Ectodermal cell (in vitro differentiated cells): ENCODE data around the gene GNPNAT1.

ENCODE experiments used
- H3K27ac ChIP-seq: 2 replicates; pipeline ENCODE4 v1.7.0; 2013; ENCODE audit warnings: mild to moderate bottlenecking, low read depth, low read length; ENCODE audit not compliant: insufficient read depth, poor library complexity, severe bottlenecking
- H3K27me3 ChIP-seq: 2 replicates; pipeline ENCODE4 v1.7.0; 2013; ENCODE audit warnings: mild to moderate bottlenecking, low read length; ENCODE audit not compliant: insufficient read depth, control insufficient read depth, poor library complexity, severe bottlenecking
- H3K36me3 ChIP-seq: one replicate; pipeline ENCODE4 v1.7.0; 2013; ENCODE audit warnings: low read length; ENCODE audit not compliant: control insufficient read depth, insufficient read depth
- H3K4me1 ChIP-seq: one replicate; pipeline ENCODE4 v1.7.0; 2013; ENCODE audit warnings: low read length; ENCODE audit not compliant: control insufficient read depth, insufficient read depth
- H3K4me3 ChIP-seq: 2 replicates; pipeline ENCODE4 v1.7.0; 2013; ENCODE audit warnings: low read depth, low read length, control low read depth; ENCODE audit not compliant: insufficient read depth
- H3K9me3 ChIP-seq: 2 replicates; pipeline ENCODE4 v1.7.0; 2013; ENCODE audit warnings: mild to moderate bottlenecking, low read length, moderate library complexity; ENCODE audit not compliant: control insufficient read depth
- WGBS, 2 experiments: methylation state at CpG; one replicate each; pipeline ENCODE4 v1.1.7; 2013; ENCODE audit warnings: missing lambda C conversion rate in 2 of 2; 5-methylcytosine and 5-hydroxymethylcytosine counted together

The GNPNAT1 gene

GRCh38 chr14:52790756-52791222 is 618 bp downstream of the GNPNAT1 start:
- H3K4me1 ChIP-seq: peaks cover 7% of the 10 kb centered on the region
- H3K36me3 ChIP-seq: no peaks in the 10 kb centered on the region
- WGBS, 2 experiments: 0 to 2% methylated on average over 23 to 25 of the region's 26 CpGs
- peak overlapping the region; percentile 79 for H3K4me3 ChIP-seq
- no peaks in the 10 kb centered on the region for H3K9me3 ChIP-seq
- H3K27ac ChIP-seq: peak overlapping the region; percentile 73
- H3K27me3 ChIP-seq: no peaks in the 10 kb centered on the region

GRCh38 chr14:52790011-52790755 is 1.2 kb downstream of the GNPNAT1 start:
- whole genome bisulfite sequencing, 2 experiments: 23 to 27% methylated on average over 13 to 14 of the region's 18 CpGs
- Histone ChIP-seq H3K9me3 (no peaks in the 10 kb centered on the region), H3K4me1 (peaks cover 7% of the 10 kb centered on the region), H3K27ac (no peak overlapping the region), H3K4me3 (peak overlapping the region; percentile 79), H3K27me3 (no peaks in the 10 kb centered on the region), H3K36me3 (no peaks in the 10 kb centered on the region)

GRCh38 chr14:52789118-52789517 is 2.3 kb downstream of the GNPNAT1 start:
- Histone ChIP-seq H3K36me3 (no peaks in the 10 kb centered on the region), H3K4me3 (no peak overlapping the region), H3K27me3 (no peaks in the 10 kb centered on the region), H3K9me3 (no peaks in the 10 kb centered on the region), H3K4me1 (peaks cover 7% of the 10 kb centered on the region), H3K27ac (no peak overlapping the region)
- 73 to 80% methylated on average over 2 of the region's 2 CpGs for WGBS, 2 experiments

- no peaks in the 10 kb centered on the region for H3K9me3 ChIP-seq
- H3K36me3 ChIP-seq: no peaks in the 10 kb centered on the region
- no peaks in the 10 kb centered on the region for H3K27me3 ChIP-seq
- no peak overlapping the region for H3K27ac ChIP-seq
- no peak overlapping the region for H3K4me3 ChIP-seq
- peaks cover 7% of the 10 kb centered on the region for H3K4me1 ChIP-seq
Observed at GRCh38 chr14:52786887-52787286, 4.5 kb downstream of the GNPNAT1 start.

- no peaks in the 10 kb centered on the region for H3K27me3 ChIP-seq
- no peak overlapping the region for H3K27ac ChIP-seq
- 100% methylated on average over 1 of the region's 1 CpG; no CpG with 5 or more reads in 1 of the 2 experiments for WGBS, 2 experiments
- no peaks in the 10 kb centered on the region for H3K9me3 ChIP-seq
- H3K4me3 ChIP-seq: no peak overlapping the region
- no peaks in the 10 kb centered on the region for H3K4me1 ChIP-seq
- H3K36me3 ChIP-seq: peaks cover 3% of the 10 kb centered on the region
Observed at GRCh38 chr14:52783206-52783605, 8.2 kb downstream of the GNPNAT1 start.

GRCh38 chr14:52781629-52782028 is 9.8 kb downstream of the GNPNAT1 start:
- whole genome bisulfite sequencing, 2 experiments: 100% methylated on average over 1 of the region's 1 CpG
- Histone ChIP-seq H3K36me3 (peaks cover 3% of the 10 kb centered on the region), H3K9me3 (no peaks in the 10 kb centered on the region), H3K27ac (no peak overlapping the region), H3K27me3 (no peaks in the 10 kb centered on the region), H3K4me3 (no peak overlapping the region), H3K4me1 (no peaks in the 10 kb centered on the region)

- WGBS, 2 experiments: 100% methylated on average over 1 of the region's 1 CpG; no CpG with 5 or more reads in 1 of the 2 experiments
- Histone ChIP-seq H3K4me1 (no peaks in the 10 kb centered on the region), H3K4me3 (no peak overlapping the region), H3K27ac (no peak overlapping the region), H3K36me3 (peaks cover 3% of the 10 kb centered on the region), H3K27me3 (no peaks in the 10 kb centered on the region), H3K9me3 (no peaks in the 10 kb centered on the region)
Observed at GRCh38 chr14:52780893-52781292, 10.5 kb downstream of the GNPNAT1 start.

GRCh38 chr14:52778702-52779101 is 12.7 kb downstream of the GNPNAT1 start:
- Histone ChIP-seq H3K9me3 (no peaks in the 10 kb centered on the region), H3K36me3 (peaks cover 3% of the 10 kb centered on the region), H3K27ac (no peak overlapping the region), H3K4me3 (no peak overlapping the region), H3K27me3 (no peaks in the 10 kb centered on the region), H3K4me1 (no peaks in the 10 kb centered on the region)
- 94% methylated on average over 6 to 7 of the region's 7 CpGs for WGBS, 2 experiments

- WGBS, 2 experiments: 91 to 97% methylated on average over 7 of the region's 7 CpGs
Observed at GRCh38 chr14:52776816-52777215, 14.6 kb downstream of the GNPNAT1 start.

GRCh38 chr14:52769887-52770286 is 21.5 kb downstream of the GNPNAT1 start:
- no peak overlapping the region for H3K4me3 ChIP-seq
- no peaks in the 10 kb centered on the region for H3K4me1 ChIP-seq
- H3K36me3 ChIP-seq: peaks cover 11% of the 10 kb centered on the region
- no peaks in the 10 kb centered on the region for H3K9me3 ChIP-seq
- H3K27ac ChIP-seq: no peak overlapping the region
- no peaks in the 10 kb centered on the region for H3K27me3 ChIP-seq

More at GRCh38 chr14:52776816-52777215, 14.6 kb downstream of the GNPNAT1 start:
- Histone ChIP-seq H3K27ac (no peak overlapping the region), H3K27me3 (no peaks in the 10 kb centered on the region), H3K4me3 (no peak overlapping the region), H3K36me3 (peaks cover 3% of the 10 kb centered on the region), H3K9me3 (no peaks in the 10 kb centered on the region), H3K4me1 (no peaks in the 10 kb centered on the region)
